K562 (cell line): Measurements from ENCODE around the gene FKBP8. TPM values are rescaled to one million over a fixed set of nuclear protein-coding genes. Genes with fewer than 3 reads are reported as not detected.

Source experiments
- ATF7 ChIP-seq: fragments of 450-650 bp; IDR thresholded peaks from 2 replicates; pipeline ENCODE4 v1.7.1; 2014; ENCODE audit warnings: mild to moderate bottlenecking, moderate library complexity
- BCOR ChIP-seq: fragments of 450-650 bp; IDR thresholded peaks from 2 replicates; pipeline ENCODE4 v1.6.1; 2016
- GTF3C2 ChIP-seq: IDR thresholded peaks from 3 replicates; pipeline ENCODE4 v1.6.1; 2011; ENCODE audit warnings: borderline replicate concordance, mild to moderate bottlenecking, moderate library complexity; ENCODE audit not compliant: insufficient read length; ENCODE audit errors: extremely low read depth
- HES1 ChIP-seq: fragments of 450-650 bp; IDR thresholded peaks from 2 replicates; pipeline ENCODE4 v1.6.1; 2016; ENCODE audit warnings: low read depth, mild to moderate bottlenecking, moderate library complexity
- IRF1 ChIP-seq: sonication (generic); formaldehyde crosslinking; IDR thresholded peaks from 2 replicates; pipeline ENCODE4 v1.8.0; 2022; ENCODE audit warnings: missing genetic modification reagents, mild to moderate bottlenecking, borderline replicate concordance
- NCOR1 ChIP-seq: fragments of 450-650 bp; IDR thresholded peaks from 2 replicates; pipeline ENCODE4 v1.6.1; 2016; ENCODE audit warnings: mild to moderate bottlenecking, moderate library complexity
- PTTG1 ChIP-seq: fragments of 450-650 bp; IDR thresholded peaks from 2 replicates; pipeline ENCODE4 v1.6.1; 2016; ENCODE audit warnings: low read depth, mild to moderate bottlenecking, missing genetic modification characterization, missing compliant biosample characterization
- TCF3 ChIP-seq: sonication (generic); formaldehyde crosslinking; IDR thresholded peaks from 2 replicates; pipeline ENCODE4 v1.4.0; 2020; ENCODE audit warnings: mild to moderate bottlenecking, missing genetic modification reagents
- WHSC1 ChIP-seq: IDR thresholded peaks from one replicate; pipeline ENCODE4 v1.6.1; 2012; ENCODE audit warnings: low read length, control low read depth, inconsistent platforms
- ZBTB33 ChIP-seq: sonication (generic); formaldehyde crosslinking; IDR thresholded peaks from 2 replicates; pipeline ENCODE4 v1.8.1; 2023; ENCODE audit warnings: mild to moderate bottlenecking, missing genetic modification reagents
- ZNF134 ChIP-seq: fragments of 250-450 bp; sonication (Bioruptor Pico); conservative IDR thresholded peaks from 2 replicates; pipeline ENCODE4 v1.4.0; 2020
- ZNF311 ChIP-seq: fragments of 250-450 bp; sonication (Bioruptor Pico); IDR thresholded peaks from 2 replicates; pipeline ENCODE4 v1.4.0; 2020; ENCODE audit warnings: mild to moderate bottlenecking, moderate library complexity
- ZNF586 ChIP-seq: fragments of 450-650 bp; formaldehyde crosslinking; conservative IDR thresholded peaks from 2 replicates; pipeline ENCODE4 v1.4.0; 2020; ENCODE audit warnings: mild to moderate bottlenecking, moderate library complexity
- ZNF609 ChIP-seq: sonication (generic); formaldehyde crosslinking; IDR thresholded peaks from 2 replicates; pipeline ENCODE4 v1.8.1; 2023; ENCODE audit warnings: missing genetic modification reagents, mild to moderate bottlenecking, borderline replicate concordance
- polyA plus RNA-seq, 8 experiments: library from polyadenylated mRNA; depleted of rRNA in 4 of 8; stranded (reverse) in 5 of 8; unstranded in 3 of 8; fragments of >200 nt; fragmentation: Nextera tagmentation in 2 of 8; fragmentation: Illumina TruSeq in 1 of 8; extraction: Ambion mirVana in 2 of 8; extraction: Trizol in 1 of 8; gene quantifications; 2 replicates each; pipeline versions ENCODE4 v1.2.1 to v1.2.3, GENCODE V29; 2011 to 2014; ENCODE audit warnings: inconsistent platforms in 1 of 8, missing spikeins in 1 of 8
- total RNA-seq, 7 experiments: library from RNA; depleted of rRNA in 6 of 7; stranded (reverse); fragments of >200 nt in 6 of 7; fragmentation: Illumina TruSeq in 2 of 7; extraction: Trizol in 2 of 7; gene quantifications; 2 replicates each; pipeline versions ENCODE4 v1.2.1 to v1.2.3, GENCODE V29; 2011 to 2021; ENCODE audit warnings: low replicate concordance in 1 of 7

Gene FKBP8
- total and polyA plus RNA-seq, 9 of the 15 experiments (the other 6 are each of a cell fraction or from before 2014, with no cell fraction given): 0.46 to 236 (median 104) TPM

GRCh38 chr19:18588611-18589379 is 45.4 kb upstream of the FKBP8 start, which contains the start of gene REX1BD (continued):
- TF ChIP-seq ZNF609 (CRISPR knock-in tag) (0 out of 2 replicates have a peak, but pooled peaks have one; percentile 78), ZNF586 (no peak), IRF1 (CRISPR knock-in tag) (no peak), BCOR (peak; percentile 81), PTTG1 (tag) (no peak), WHSC1 (no peak), HES1 (no peak), TCF3 (no peak), ZBTB33 (peak; percentile 89), ZNF311 (CRISPR knock-in tag) (no peak), ZNF134 (CRISPR knock-in tag) (no peak), NCOR1 (peak; percentile 33), GTF3C2 (no peak), ATF7 (peak; percentile 77; the same call in 1 of the 2 replicates)
